ENCODE results near the gene EMSY. TPM values are rescaled to one million over a fixed set of nuclear protein-coding genes. Genes with fewer than 3 reads are reported as not detected.
"Not testable (repeated sequence)": the region's sequence is repeated elsewhere in the genome, so short reads cannot be mapped to it uniquely, and the experiment has no call there.

EMSY gene
- total RNA-seq, 1 experiment from 2014 or later, result 9.0 TPM

- DNase-seq (ENCODE audit: extremely low read depth, low read depth), result no peak
Observed at GRCh38 chr11:76592025-76592914, 147.5 kb downstream of the EMSY start.

- DNase-seq (ENCODE audit: extremely low read depth, low read depth), result no peak
Observed at GRCh38 chr11:76592961-76593360, 148.1 kb downstream of the EMSY start.

DNA sequence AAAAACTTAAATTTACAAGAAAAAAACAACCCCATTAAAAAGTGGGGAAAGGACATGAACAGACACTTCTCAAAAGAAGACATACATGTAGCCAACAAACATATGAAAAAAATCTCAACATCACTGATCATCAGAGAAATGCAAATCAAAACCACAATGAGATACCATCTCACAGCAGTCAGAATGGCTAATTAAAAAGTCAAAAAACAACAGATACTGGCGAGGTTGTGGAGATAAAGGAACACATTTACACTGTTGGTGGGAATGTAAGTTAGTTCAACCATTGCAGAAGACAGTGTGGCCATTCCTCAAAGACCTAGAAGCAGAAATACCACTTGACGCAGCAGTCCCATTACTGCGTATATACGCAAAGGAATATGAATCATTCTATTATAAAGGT is 150.3 kb downstream of the EMSY start:
- DNase-seq (ENCODE audit: extremely low read depth, low read depth), result not testable (repeated sequence)

- no peak for DNase-seq (ENCODE audit: extremely low read depth, low read depth)
Observed at GRCh38 chr11:76596652-76597051, 151.8 kb downstream of the EMSY start.

- DNase-seq (ENCODE audit: extremely low read depth, low read depth), result no peak
Observed at GRCh38 chr11:76597533-76598425, 153.0 kb downstream of the EMSY start.

DNA sequence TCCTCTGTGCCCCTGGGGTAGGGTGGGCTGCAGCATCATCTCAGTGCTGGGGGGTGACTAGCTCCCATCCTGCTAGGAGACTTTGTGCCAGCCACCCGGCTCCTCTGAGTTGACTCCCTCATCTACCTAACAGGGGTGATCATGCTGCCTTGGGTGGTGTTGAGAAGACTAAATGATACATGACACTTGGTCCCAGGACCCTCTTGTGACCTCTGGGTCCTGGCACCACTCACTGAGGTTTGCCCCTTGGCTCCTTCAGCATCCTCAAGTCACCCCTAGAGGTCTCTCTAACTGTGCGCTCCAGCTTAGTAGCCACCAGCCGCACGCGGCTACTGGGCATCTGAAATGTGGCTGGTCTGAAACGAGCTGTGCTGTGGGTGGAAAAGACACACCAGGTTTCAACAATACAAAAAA is 153.6 kb downstream of the EMSY start:
- peak; percentile 31 for DNase-seq (ENCODE audit: extremely low read depth, low read depth)

DNA sequence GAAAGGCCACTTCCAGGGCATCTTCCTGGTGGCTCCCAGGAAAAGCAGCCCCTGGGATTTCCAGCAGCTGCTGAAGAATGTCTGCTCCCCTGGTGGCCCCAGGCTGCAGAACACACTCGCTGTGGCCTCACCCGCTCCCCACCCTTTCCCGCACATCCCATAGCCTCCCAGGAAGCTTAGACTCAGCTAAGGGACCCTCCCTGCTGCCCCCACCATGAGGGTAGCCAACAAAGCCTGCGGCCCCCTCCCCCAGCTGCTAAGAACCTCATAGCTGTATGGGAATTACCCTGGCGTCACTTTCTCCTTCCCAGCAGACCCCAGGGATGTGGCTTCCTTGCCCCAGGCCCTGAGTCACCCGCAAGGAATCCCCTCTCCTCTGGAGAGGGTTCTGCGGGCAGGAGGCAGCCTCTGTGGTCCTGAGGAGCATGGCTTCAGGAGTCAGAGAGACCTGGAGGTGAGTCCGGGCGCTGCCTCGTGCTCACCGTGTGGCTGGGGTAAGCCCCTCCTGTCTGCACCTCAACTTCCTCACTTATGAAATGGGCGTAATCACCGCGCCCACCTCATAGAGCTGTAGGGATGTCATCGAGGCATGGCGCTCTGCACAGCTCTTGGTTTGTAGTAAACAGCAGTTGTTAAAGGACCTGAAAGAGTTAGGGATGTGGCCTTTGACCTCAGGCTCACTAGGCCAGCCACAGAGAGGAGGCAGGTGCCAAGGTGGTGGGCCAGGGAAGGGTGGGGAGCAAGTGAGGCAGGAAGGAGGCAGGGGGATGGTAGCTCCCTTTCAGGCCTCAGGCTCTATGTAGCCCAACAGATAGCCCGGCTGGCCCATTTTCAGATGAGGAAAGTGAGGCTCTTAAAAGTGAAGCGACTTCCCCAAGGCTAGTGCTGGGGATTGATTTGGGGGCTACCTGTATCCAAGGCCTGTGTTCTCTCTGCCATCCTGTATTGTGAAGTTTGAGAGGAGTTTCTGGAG is 154.5 kb downstream of the EMSY start:
- DNase-seq (ENCODE audit: extremely low read depth, low read depth), result no peak

GRCh38 chr11:76600124-76600655 is 155.4 kb downstream of the EMSY start:
- no peak for DNase-seq (ENCODE audit: extremely low read depth, low read depth)

DNA sequence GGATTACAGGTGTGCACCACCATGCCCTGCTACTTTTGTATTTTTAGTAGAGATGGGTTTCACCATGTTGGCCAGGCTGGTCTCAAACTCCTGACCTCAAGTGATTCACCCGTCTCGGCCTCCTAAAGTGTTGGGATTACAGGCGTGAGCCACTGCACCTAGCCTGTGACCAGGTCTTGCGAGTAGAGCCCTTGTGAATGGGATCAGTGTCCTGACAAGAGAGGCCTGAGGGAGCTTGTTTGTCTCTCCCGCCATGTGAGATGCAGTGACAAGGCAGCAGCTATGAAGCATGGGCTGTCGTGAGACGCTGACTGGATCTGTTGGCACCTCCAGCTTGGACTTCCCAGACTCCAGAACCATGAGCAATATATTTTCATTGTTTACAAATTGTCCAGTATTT is 156.5 kb downstream of the EMSY start:
- no peak for DNase-seq (ENCODE audit: extremely low read depth, low read depth)

DNA sequence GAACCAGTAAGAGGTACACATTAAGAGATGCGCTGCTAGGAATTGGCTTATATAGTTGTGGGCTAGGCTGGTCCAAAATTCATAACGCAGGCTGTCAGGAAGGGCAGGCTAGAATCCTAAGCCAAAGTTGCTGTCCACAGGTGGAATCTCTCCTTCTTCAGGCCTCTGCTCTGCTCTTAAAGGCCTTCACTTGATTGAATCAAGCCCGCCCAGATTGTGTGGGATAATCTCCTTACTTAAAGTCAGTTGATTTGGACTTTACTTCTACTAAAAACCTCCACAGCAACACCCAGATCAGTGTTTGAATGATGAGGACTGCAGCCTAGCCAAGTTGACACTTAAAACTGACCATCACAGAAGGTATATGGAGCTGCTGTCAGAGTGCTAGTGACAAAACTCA is 156.9 kb downstream of the EMSY start:
- DNase-seq (ENCODE audit: extremely low read depth, low read depth), result no peak

DNA sequence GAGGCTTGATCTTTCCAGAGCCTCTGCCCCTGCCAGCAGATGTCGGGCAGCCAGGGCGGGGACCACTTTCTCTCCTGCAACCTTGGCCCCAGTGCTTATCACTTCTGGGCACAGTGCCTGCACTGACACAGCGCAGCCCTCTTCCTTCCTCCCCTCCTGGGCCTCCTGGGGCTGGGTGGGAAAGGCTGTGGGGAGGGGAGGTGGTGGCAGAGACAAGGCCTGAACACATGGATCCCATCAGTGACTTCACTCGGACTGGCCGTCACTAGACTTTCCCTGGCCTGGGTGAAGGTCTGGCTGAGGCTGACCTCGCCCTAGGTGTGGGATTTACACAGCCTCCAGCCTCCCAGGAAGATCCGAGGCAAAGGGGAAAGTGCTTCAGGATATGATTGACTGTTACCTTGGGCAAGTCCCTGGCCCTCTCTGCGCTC is 157.6 kb downstream of the EMSY start:
- DNase-seq (ENCODE audit: extremely low read depth, low read depth), result no peak

Small RNA genes within 50 kb of the gene (small RNA-seq; reads per million reads assigned to genes)
- gene AP001189.2, result 0 reads per million in 2 experiments
- 0 reads per million in 2 experiments for gene RF00019

Other genes starting within 250 kb of the EMSY start
- gene WNT11, start 238.5 kb upstream of the EMSY start, total RNA-seq (2014; rRNA removed; shearing (Covaris generic)), result 0.97 TPM in 1 of 2 replicates, not detected in the other
- 46.7 and 53.4 TPM in 2 replicates for gene THAP12, start 63.9 kb upstream of the EMSY start, total RNA-seq (2014; rRNA removed; shearing (Covaris generic))
- gene GVQW3, start 63.7 kb upstream of the EMSY start, total RNA-seq (2014; rRNA removed; shearing (Covaris generic)), result 2.0 and 2.5 TPM in 2 replicates
- 0.05 TPM in 1 of 2 replicates, not detected in the other for gene LRRC32, start 225.7 kb downstream of the EMSY start, total RNA-seq (2014; rRNA removed; shearing (Covaris generic))